Stimulated activated CD8-positive, alpha-beta memory T cell treated with anti-CD3 and anti-CD28 coated beads, Interleukin-12 subunit alpha, Interleukin-12 subunit beta, amount 100 ng/mL, for 24 hours (primary cell): ENCODE results near the gene XRN1.
"Not testable (repeated sequence)": the region's sequence is repeated elsewhere in the genome, so short reads cannot be mapped to it uniquely, and the experiment has no call there.

Source experiments
- DNase-seq: peaks from one replicate; pipeline ENCODE4 v3.0.0-alpha.2; 2020; ENCODE audit errors: extremely low read depth

XRN1 gene

DNA sequence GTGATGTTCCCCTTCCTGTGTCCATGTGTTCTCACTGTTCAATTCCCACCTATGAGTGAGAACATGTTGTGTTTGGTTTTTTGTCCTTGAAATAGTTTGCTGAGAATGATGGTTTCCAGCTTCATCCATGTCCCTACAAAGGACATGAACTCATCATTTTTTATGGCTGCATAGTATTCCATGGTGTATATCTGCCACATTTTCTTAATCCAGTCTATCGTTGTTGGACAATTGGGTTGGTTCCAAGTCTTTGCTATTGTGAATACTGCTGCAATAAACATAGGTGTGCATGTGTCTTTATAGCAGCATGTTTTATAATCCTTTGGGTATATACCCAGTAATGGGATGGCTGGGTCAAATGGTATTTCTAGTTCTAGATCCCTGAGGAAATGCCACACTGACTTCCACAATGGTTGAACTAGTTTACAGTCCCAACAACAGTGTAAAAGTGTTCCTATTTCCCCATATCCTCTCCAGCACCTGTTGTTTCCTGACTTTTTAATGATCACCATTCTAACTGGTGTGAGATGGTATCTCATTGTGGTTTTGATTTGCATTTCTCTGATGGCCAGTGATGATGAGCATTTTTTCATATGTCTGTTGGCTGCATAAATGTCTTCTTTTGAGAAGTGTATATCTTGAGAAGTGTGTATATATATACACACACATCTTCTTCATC is 123.4 kb downstream of the XRN1 start:
- DNase-seq: not testable (repeated sequence)

DNA sequence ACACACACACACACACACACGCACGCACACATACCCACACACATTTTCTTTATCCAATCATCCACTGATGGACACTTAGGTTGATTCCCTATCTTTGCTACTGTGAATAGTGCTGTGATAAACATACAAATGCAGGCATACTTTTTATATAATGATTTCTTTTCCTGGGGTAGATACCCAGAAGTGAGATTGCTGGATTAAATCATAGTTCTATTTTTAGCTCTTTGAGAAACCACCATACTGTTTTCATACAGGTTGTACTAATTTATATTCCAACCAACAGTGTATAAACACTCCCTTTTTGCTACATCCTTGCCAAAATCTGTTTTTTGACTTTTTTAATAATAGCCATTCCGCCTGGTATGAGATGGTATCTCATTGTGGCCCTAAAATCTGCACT is 127.9 kb downstream of the XRN1 start:
- no peak for DNase-seq

DNA sequence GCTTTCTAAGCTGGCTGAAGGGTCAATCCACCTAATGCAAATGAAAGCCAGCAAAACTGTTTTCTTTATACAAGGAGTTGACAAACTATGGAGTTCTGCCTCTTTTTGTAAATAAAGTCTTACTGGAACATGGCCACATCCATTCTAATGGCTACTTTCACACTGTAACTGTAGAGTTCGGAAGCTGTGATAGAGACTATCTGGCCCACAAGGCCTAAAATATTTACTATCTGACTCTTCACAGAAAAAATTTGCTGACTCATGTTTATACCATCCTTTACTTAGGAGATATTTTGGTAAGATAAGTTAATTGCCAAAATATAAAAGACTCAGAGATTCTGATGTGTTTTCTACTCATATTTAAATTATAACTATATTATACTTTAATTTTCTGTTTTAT is 128.7 kb downstream of the XRN1 start:
- DNase-seq: no peak

DNA sequence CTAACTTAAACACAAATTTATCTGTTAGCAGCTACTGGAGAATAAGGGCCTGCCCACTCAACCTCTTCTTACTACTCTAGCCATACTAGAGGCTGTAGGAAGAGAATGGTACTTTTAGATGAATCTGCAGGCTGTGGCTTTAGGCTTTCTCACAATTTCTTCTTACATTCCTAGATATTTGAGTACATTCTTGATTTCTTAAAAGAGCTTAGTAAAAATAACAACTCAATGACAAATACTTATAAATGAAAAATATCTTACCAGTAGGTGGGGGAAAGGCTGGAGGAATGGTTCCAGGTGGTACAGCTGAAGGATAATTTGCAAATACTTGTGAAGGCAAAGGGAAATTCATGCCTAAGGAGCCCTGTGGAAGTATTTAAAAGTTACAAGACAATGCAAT is 129.5 kb downstream of the XRN1 start:
- no peak for DNase-seq

DNA sequence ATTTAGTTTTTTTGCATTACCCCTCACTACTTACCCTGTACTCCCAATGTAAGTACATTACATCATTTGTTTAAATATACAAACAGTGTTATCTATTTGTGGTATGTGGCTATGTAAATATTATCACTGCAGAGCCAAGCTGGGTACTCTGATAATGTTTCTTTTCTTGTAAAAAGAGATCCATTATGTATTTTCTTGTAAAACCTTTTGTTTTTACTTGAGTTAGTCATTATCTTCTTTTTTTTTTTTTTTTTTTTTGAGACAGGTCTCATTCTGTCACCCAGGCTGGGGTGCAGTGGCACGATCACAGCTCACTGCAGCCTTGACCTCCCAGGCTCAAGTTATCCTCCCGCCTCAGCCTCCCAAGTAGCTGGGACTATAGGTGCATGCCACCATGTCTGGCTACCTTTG is 131.9 kb downstream of the XRN1 start:
- DNase-seq: not testable (repeated sequence)

DNA sequence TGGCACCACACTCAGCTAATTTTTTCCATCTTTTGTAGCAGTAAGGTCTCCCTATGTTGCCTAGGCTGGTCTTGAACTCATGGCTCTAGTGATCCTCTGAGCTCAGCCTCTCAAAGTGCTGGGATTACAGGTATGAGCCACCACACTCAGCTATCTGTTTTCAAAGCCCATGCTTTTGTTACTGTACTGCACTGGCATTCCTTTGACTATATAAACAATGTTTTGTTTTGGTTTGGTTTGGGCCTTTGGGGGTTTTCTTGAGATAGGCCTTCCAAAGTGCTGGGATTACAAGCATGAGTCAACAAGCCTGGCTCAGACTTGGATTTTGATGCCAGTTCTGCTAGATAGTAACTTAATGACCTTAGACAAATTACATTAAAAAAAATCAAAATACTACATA is 132.8 kb downstream of the XRN1 start:
- no peak for DNase-seq

DNA sequence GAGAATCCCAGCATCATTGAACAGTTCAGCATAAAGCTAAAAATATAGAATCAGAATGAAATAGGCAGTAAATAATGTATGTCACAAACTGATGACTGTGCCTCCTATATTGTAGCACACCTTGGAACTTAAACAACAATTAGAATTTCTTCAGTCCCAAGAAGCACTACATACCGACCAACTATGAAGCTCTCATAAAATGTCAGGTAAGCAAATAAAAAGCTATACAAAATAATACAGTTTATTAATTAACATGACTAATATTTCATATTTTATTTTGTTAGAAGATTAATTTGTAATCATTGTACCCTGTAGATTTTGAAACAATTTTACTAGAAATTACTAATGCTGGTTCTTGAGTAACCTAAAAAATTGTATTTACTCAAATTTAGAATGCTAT is 137.4 kb downstream of the XRN1 start:
- no peak for DNase-seq

DNA sequence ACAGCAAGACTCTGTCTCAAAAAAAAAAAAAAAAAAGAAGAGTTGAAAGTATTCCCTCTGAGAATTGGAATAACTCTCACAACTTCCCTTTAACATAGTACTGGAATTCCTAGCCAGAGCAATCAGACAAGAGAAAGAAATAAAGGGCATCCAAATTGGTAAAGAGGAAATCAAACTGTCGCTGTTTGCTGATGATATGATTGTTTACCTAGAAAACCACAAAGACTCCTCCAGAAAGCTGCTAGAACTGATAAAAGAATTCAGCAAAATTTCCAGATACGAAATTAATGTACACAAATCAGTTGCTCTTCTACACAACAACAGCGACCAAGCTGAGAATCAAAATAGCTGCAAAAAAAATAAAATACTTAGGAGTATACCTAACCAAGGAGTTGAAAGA is 145.0 kb downstream of the XRN1 start:
- not testable (repeated sequence) for DNase-seq

DNA sequence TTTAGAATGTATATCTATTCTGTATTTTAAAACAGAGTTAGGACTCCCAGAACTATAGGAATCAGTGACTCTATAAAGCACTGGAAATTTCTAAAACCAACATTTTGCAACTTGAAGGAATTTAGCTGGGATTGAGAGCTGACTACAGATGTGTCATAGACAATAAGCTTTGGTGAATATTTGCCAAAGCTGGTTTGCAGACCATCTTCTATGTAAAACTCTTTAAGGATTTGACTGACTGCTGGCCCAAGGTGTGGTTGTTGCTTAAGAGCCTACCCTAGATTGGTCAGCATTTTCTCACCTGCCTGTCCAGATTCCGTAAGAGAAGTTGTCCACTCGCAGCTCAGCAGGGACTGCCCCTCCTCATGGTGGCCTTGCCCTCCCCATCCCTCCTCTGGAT is 149.2 kb downstream of the XRN1 start:
- DNase-seq: no peak

DNA sequence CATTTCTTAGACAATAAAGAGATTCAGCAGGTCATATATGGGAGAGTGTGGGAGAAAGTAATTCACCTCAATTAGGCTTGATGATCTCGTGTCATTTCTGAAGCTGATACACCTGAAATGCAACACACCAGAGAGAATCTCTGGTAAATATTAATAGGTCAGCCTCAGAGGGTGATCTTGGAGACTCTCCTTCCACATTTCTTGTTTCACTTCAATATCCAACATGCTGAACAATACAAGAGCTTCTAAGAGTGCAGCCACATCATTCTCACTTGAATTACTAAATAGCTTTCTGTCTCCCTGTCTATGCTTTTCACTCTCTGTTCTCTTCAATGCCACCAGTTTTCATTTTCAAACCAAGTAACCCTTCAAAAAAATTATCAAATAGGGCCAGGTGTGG is 151.3 kb downstream of the XRN1 start:
- DNase-seq: no peak

DNA sequence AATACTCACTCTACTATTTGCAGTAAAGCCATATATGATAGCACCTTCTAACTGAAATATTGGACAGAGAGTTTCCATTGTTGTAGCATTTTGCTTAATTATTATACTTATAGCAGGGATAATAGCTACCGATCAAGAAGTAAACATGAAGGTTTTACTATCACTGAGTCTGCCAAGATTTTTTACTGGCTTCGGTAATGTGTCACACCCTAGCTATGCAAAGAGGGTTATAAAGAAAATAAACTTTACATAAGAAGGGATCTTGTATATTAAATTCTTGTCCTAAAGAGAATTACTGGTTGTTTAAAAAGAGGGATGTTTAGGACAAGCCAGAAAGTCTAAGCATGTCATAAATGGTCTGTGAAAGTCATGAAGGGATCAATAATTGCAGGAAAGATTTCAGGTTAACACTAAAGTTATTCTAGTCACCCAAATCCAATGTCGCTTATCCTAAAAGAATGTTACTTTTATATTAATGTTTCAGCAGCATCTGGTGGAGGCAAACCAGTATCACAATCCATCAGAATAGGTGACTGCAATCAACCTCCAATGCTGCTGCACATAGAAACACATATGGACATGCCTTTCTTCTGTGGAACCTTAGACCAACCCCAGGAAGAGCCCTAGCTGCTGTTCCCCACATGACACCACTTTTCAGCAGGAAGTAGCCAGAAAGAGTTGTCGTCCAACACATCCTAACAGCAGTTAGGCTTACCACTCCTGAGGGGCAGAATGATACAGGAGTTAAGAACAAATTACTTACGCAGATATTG is 159.8 kb downstream of the XRN1 start:
- no peak for DNase-seq

DNA sequence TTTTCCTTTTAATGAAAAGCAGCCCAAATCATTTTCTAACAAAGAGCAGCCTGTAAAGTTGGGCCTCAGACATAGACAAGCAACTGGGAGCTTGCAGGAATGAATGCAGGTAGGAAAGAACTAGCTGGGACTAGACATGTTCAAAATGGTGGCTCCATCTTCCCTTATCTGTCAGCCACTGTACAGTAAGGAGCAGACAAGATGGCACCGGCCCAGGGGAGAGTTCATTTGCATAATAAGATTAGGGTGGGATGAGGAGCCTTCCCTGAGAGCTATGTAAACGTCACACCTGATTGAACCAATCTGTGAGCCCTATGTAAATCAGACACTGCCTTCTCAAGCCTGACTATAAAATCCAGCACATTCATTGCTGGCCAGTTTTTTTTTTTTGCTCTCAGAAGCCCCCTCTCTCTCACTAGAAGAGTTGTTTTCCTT is 162.7 kb downstream of the XRN1 start:
- no peak for DNase-seq

DNA sequence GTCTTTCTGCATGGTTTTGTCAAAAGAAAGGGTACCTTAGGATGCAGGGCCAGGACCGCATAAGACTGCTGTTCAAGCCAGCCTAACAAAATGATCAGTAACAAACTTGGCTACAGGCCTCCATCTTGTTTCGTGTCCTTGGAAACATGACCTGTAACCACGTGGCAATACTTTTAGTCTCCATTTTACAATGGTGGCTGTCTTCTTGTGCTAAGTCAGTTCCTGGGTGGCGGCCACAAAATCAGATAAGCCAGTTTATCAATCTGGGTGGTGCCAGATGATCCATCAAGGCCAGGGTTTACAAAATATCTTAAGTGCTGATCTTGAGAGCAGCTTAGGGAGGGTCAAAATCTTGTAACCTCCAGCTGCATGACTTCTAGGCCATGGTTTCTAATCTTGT is 165.3 kb downstream of the XRN1 start:
- DNase-seq: no peak

DNA sequence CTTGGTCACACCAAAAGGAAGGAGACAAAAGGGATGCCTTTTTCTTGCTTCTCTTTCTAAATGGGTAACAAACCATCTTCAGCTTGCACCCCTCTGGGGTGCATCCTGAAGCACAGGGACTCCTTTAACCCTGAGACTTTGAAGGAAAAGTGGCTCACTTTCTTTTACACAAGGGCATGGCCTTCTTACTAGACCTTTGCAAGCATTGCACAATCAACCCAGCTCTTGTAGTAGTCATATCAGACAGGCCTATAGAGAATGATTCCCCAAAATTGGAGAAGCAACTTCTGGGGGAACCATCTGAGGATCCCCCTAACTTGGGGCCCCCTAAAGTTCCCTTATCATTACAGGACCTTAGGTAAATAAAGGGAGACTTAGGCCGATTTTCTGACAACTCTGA is 166.4 kb downstream of the XRN1 start:
- no peak for DNase-seq

DNA sequence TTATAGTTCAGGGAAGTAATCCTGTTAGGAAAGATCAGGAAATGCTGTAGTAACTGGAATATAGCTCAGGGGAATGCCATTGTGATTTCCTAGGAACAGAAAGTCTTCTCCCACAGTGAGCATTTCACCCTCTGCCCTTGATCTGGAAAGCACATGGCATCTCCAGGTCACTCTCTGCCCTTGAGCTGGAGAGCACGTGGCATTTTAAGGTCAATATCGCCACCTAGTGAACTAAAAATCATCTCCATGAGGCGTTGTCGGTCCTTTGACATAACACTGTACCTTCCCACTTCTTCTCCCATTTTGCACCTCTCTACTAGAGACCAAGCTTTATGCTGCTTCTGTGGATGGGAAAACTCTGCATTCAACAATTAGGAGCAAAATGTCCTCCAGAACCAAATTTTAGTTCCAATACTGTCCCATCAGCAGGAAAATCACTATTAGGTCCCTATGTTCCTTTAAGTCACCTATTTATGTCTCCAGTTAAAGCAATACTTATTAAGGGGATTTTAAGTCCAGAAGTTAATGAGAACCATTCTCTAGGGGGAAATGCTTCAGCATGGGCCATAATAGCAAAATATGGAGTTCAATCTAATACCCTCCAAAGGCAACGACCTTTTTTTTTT is 167.8 kb downstream of the XRN1 start:
- DNase-seq: no peak

DNA sequence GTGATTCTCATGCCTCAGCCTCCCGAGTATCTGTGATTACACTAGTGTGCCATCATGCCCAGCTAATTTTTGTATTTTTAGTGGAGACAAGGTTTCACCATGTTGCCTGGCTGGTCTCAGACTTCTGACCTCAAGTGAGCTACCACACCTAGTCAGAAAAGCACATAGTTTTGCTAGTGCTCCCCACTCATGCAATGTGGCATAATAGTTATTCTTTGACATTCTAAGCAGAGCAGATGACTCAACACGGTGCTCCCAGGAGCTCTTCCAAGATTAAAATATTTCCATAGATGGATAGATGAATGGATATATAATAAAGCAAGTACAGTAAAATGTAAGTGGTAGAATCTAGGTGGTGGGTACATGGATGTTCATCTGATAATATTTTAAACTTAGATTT is 169.4 kb downstream of the XRN1 start:
- no peak for DNase-seq

DNA sequence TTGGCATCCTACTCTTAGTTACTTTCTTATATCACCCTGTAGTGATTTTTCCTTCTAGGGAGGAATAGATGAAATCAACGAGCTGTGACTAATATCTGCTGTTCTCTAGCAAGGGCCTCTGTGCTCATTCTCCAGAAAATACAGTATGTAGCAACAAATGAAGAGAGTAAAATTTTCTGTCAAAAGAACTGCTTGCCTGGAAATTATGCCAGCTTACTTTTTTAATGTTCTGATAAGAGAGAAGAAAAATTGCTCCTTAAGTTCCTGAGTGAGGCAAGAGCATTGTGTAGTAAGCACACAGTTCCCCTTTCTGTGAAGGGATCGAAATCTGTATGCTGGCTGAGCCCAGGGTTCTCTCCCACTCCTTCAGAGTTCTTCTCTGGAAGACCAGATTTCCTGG is 171.1 kb downstream of the XRN1 start:
- no peak for DNase-seq

DNA sequence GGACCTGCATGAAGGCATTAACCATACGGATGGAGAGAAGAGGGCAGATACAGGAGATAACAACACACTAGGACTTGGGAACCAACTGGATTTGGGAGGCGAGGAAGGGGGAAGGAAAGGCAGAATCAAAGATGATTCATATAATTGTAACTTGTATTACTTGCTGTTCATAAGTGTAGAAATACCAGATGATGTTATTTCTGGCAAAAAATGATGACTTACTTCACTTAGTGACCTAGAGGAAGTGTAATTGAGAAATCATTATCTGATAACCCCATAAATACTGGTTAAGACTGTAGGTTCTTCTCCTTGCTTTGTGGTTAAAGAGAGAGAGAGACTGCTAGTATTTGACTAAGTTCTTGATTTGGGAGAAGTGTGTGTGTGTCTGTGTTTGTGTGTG is 172.0 kb downstream of the XRN1 start:
- no peak for DNase-seq

DNA sequence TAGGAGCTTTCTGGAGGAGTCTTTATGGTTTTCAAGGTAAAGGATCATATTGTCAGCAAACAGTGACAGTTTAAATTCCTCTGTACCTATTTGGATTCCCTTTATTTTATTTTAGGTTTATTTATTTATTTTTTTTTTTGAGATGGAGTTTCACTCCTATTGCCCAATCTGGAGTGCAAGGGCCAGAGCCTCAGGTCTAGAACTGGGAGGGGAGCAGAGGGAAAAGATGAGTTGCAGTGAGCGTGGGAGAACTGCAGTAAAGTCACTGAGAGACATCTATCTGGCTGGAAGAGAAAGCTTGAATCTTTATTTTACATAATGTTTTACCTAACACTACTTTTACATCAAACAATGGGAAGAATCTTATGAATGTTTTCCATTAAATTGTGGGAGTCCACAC is 172.9 kb downstream of the XRN1 start:
- DNase-seq: no peak

DNA sequence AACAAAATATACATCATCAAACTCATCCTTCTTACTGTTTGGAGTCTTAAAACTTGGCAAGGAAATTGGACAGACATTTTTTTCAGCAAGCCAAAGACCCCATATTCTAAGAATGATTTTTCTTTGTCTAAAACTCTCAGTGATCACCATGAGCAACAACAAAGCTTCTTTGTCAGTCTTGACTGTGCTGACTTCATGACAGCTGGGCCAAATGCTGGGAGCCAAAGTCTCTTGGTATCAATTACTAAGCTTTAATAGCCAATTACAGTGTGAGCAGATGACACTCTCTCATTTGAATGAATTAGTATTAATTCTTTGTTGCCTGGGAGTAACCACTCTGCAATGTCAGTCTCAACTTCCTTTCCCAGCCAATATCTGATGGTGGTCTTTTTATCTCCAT is 174.3 kb downstream of the XRN1 start:
- no peak for DNase-seq

DNA sequence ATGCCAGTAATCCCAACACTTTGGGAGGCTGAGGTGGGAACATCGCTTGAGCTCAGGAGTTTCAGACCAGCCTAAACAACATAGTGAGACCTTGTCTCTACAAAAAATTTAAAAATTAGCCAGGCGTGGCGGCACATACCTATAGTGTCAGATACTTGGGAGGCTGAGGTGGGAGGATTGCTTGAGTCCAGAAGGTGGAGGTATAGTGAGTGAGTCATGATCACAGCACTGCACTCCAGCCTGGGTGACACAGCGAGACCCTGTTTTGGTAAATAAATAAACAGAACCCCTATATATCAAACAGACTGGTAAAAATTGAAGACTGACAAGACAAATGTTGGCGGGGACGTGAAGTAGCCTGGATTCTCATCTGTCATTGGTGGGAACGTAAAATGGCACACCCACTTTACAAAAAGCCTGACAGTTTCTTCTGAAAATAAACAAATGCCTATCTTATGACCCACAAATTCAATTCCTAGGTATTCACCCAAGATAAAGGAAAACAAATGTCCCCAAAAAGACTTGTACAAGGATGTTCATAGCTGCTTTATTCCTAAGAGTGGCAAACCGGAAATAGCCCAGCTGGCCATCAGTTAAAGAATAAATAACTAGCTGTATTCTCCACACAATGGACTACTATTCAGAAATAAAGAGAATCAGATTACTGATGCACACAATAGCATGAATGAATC is 175.5 kb downstream of the XRN1 start:
- DNase-seq: no peak

DNA sequence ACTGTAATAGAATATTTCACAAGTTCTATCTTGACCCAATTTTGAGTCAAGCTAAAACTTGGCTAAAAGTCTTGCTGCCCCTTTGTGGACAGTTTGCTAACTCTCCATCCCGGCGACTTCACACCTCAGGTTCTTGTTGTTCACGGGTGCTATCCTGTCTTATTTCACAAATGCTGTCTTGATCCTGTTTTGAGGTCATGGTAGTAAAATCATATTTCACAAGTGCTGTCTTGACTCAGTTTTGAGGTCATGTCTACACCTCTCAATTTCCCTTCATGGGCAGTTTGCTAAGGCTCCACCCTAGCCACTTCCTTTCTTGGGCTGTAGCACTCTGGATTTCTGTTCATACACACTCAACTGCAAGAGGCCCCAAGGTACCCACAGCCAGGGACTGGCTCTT is 177.4 kb downstream of the XRN1 start:
- DNase-seq: no peak

DNA sequence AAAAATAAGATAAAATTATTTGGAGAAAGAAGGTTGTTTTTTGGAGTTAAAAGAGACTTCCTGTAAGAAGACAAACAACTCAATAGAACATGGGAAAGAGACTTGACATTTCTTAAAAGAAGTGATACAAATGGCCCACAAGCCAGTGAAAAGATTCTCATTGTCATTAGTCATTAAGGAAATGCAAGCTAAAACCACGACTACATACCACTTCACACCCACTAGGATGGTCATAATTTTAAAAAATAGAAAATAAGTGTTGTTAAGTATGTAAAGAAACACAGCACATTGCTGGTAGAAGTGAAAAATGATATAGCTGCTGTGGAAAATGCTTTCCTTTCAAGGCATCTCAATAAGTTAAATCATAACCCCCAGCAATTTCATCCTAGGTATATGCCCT is 178.1 kb downstream of the XRN1 start:
- DNase-seq: no peak
